GM21717 (cell line): ENCODE measurements around the gene HECTD1.
"Not testable (repeated sequence)": the region's sequence is repeated elsewhere in the genome, so short reads cannot be mapped to it uniquely, and the experiment has no call there.

Source experiments
- ATAC-seq: cut with Tn5 transposase; IDR thresholded peaks from one replicate; pipeline ENCODE4 v1.9.1; 2021; ENCODE audit warnings: mild to moderate bottlenecking, moderate library complexity; ENCODE audit not compliant: unreplicated experiment

HECTD1 gene

DNA sequence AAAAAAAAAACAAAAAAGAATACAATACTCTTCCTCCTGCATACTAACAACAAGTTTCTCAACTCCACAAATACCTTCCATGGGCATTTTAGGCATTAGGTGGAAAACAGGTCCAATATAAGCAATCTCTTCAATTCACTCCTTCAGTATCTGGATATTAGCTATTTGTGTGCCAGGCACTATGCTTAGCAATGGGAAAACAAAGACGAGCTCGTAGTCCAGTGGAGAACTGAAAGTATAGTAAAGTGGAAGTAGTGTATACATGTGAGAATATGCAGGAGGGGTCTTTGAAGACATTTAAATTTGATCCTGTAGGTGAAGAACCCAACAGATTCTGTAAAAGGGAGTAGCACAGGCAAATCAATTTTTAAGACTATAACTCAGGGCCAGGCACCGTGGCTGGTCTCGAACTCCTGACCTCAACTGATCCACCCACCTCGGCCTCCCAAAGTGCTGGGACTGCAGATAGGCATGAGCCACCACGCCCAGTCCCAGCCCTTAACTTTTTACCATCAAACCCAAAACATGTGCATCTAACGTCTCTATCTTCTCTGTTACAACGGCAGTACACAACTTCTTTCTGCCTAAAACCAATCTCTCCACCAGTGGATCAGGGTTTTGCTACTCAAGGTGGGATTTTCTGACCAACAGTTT, 10.6 kb downstream of the HECTD1 start:
- ATAC-seq, result no peak

DNA sequence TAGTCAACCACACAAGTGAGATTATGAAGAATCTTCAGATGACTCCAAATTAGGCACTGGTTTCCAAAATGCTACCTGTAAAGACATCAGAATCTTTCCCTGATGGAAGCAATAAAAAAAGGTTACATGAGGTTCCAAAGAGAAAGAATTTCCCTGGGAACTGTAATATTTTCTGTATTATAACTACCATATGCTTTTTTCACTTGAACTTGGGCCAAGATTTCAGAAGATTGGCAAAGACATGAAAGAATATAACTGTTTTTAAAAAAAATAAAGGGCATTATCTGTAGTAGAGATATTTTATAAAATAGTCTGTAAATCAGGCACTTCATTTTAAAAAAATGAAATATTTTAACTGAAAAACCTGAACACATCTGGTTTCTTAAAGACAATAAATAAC, 12.9 kb downstream of the HECTD1 start:
- ATAC-seq, result no peak

DNA sequence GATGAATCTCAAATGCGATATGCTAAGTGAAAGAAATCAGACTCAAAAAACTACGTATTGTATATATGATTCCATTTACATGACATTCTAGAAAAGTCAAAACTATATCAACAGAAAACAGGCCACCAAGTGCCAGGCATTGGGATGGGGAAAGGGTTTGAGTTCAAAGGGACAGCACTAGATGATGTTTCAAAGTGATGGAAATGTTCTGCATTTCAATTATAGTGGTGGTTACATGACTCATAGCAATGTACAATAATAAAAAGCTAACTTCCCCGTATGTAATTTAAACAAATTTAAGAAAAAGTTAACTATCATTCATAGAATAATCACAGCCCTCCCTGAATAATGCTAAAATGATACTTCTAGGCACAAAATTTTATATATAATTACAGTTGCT, 13.5 kb downstream of the HECTD1 start:
- ATAC-seq, result no peak

DNA sequence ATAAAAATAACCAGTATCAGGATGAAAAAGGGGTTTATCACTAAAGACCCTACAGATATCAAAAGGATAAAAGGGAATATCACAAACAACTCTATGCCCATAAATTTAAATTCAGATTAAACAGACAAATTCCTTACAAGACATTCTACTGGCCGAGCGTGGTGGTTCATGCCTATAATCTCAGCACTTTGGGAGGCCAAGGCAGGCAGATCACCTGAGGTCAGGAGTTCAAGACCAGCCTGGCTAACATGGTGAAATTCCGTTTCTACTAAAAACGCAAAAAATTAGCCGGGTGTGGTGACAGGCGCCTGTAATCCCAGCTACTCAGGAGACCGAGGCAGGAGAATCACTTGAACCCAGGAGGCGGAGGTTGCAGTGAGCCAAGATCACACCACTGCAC, 15.0 kb downstream of the HECTD1 start:
- ATAC-seq, result not testable (repeated sequence)

DNA sequence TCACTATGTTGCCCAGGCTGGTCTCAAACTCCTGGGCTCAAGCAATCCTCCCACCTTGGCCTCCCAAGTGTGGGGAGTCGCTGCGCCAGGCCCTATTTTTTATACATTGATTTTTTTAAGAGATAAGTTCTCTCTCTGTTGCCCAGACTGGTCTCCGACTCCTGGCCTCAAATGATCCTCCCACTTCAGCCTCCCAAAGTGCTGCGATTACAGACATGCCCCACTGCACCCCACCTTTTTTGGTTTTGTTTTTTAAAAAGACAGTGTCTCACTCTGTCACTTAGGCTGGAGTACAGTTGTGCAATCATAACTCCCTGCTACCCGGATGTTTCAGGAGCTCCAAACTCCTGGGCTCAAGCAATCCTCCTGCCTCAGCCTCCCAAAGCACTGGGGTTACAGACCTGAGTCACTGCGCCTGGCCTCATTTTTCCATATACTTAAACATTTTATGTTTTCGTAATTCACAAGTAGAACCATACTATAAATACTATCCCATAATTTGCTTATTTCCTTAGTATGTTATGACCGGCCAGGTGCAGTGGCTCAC, 16.8 kb downstream of the HECTD1 start:
- ATAC-seq, result no peak

DNA sequence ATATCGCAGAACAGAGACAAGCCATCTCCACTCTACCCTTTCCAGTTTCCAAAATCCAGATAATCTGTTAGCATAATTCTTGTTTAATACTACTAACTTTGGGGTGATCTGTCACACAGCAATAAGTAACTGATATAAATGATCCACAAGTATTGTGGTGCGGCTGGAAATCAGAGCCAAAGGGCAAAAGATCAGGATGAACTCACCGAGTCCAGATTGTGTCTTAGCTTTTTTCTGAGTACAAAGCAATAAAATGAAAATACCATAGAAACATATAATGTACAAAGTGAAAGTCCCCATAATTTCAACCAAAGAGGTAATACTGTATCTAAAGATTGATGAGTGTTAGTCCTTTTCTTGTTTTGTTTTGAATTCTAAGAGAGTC, 17.4 kb downstream of the HECTD1 start:
- no peak for ATAC-seq

DNA sequence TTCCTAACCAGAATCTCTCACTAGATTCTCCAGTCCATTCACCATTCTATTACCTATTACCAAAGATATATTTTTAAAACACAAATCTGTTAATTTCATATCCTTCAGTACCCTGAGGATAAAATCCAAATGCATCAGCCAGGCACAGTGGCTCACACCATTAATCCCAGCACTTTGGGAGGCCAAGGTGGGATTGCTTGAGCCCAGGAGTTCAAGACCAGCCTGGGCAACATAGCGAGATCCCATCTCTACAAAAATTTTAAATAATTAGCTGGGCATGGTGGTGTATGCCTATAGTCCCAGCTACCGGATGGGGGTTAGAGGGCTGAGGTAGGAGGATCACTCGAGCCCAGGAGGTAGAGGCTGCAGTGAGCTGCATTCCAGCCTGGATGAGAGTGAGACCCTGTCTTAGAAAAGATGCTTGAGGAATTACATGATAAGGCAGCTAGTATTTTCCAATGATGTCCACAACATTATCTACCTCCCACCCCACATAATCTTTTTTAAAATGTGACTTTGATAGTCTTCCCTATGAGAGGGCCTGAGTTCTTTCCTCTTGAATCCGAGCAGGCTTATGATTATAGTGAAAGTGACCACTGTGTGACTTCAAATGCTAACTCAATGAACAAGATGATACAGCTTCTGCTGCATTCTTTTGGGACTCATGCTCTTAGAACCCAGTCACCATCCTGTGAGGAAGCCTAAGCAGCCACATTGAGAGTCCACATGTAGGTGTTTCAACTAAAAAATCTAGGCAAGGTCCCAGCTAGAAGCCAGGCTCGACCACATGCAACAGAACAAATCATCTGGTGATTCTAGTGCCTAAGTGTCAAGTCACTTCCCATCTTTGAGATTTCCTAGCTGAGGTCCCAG, 18.0 kb downstream of the HECTD1 start:
- ATAC-seq, result no peak

DNA sequence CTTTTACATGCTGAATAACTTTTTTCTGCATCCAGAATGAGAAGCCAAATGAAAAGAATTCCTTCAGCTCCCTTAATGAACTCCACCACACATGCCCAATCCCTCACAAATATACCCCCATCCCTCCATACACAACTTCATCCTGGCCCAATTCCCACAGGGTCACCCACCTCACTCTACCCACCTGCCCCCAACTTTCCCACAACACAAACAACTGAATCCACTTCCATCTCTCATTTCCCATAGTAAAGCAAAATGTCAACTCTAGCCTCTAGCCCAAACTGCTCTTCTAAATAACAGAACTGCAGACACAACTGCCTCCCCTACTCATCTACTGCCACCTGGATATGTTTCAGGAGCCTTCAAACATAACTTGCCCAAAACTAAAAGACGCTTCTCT, 18.8 kb downstream of the HECTD1 start:
- no peak for ATAC-seq

DNA sequence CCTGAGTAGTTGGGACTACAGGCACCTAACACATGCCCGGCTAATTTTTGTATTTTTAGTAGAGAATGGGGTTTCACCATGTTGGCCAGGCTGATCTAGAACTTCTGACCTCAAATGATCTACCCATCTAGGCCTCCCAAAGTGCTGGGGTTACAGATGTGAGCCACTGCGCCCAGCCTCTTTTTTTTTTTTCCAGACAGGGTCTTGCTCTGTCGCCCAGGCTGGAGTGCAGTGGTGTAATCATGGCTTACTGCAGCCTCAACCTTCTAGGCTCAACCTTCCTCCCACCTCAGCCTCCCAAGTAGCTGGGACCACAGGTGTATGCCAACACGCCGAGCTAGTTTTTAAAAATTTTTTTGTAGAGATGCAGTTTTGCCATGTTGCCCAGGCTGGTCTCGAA, 25.6 kb downstream of the HECTD1 start:
- not testable (repeated sequence) for ATAC-seq

DNA sequence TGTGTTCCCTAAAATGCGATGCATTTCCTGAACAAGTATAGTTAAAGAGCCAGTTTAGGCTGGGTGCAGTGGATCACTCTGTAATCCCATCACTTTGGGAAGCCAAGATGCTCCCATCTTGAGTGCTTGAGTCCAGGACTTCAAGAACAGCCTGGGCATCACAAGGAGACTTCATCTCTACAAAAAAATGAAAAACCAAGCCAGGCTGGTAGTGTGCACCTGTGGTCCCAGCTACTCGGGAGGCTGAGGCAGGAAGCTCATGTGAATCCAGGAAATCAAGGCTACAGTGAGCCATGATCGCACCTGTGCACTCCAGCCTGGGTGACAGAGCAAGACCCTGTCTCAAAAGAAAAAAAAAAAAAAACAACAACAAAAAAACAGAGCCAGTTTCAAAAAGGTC, 26.3 kb downstream of the HECTD1 start:
- ATAC-seq, result no peak

DNA sequence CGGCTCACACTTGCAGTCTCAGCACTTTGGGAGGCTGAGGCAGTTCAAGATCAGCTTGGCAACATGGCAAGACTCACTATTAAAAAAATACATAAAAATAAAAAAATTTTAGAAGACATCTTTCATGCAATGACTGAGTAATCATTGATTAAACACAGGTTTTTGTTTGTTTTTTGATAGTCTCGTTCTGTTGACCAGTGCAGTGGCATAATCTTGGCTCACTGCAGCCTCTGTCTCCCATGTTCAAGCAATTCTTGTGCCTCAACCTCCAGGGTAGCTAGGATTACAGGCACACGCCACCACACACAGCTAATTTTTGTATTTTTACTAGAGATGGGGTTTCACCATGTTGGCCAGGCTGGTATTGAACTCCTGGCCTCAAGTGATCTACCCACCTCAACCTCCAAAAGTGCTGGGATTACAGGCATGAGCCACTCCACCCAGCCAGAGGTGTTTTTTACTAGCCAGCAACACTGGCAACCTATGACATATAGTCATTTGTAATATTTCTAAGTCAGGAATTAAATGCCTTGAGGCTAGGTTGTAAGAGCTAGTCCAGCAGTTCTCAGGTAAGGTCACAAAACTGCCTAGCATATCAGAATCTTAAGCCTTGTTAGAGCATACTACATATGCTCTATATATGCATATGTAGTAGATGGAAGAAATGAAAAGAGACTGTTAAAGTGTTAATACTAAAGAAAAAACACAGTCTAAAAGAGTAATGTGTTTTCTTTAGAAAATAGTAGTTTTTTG, 27.1 kb downstream of the HECTD1 start:
- ATAC-seq, result no peak

DNA sequence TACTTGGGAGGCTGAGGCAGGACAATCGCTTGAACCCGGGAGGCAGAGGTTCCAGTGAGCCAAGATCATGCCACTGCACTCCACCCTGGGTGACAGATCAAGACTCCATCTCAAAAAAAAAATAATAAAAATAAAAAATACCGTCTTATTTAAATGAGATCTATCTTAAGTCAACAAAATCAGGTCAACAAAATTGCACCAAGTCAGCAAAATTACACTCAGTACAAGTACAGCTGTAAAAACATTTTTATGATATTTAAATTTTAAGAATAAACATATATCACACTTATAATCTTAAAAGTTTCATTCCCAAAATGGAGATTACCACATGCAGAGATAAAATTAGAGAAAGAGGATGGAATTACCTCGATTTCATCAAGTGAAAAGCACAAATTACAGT, 33.2 kb downstream of the HECTD1 start:
- ATAC-seq, result no peak

DNA sequence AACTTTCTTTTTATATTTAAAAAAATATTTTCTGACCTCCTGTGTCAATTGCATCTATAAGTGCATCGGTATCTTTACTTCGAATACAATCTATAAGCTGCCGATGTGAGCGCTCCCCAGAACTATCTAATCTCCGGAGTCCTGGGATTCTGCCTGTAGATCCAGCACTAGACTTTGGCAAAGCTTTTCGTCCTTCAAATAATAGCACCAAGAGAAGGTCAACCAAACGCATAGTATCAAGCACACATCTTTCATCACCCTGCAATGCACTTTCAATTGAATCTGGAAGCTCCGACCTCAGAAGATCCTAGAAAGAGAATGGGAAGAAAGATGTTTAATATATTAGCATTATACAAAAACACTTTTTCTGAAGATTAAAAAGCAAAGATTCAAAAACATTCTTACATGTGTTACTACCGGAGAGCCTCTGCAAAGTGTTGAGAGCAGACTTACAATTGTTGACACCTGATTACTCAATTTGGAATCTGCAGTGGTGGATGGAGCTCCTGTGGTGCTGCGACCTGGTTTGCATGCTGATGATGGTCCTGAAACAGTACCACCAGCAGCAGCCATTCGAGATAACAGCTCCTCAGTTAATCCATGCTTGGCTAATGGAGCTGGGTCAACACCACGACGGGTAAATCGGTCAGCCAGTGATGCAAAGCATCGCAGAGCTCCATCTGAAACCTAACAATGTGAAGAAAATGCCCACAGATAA, 34.3 kb downstream of the HECTD1 start:
- no peak for ATAC-seq

DNA sequence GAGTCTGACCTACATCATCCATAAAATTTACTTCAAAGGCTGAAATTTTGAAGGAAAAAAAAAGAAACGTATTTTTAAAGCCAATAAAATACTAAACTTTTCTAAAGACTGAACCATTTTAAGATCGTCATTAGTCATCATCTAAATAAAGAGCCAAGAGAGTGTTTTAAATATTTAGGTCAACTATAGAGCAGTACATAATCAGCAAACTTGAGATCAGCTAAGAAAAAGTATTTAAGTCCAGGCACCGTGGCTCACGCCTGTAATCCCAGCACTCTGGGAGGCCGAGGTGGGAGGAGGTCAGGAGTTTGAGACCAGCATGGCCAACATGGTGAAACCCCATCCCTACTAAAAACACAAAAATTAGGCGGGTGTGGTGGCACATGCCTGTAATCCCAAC, 35.5 kb downstream of the HECTD1 start:
- no peak for ATAC-seq

DNA sequence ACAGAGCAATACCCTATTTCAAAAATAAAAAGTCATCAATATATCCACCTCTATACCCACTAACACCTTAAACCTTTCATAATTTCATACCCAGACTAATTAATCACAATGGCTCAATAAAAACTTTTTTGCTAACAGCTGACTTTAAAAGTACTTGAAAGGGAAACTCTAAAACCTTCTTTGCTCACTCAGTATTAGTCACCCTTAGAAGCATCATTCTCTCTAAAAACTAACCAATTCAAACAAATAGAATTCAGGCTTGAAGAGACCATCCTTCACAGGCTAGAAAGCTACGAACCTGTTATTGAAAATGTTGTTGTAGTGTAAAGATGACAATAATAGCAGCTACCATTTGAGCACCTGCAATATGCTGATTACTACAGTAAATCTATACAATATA, 37.2 kb downstream of the HECTD1 start:
- ATAC-seq, result no peak

DNA sequence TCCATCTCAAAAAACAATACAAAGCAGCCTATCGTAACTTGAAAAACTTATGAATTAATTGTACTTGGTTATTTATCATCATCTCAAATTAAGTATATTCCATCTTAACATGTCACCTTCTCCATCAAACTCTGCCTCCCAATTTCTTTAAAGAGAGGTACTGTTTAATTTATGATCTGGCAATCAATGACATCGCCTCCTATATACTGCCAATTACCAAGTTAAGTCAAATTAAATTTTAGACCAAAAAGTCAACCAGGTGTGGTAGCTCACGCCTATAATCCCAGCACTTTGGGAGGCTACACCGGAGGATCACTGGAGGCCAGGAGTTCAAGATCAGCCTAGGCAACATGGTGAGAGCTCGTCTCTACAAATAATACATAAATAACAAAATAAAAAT, 37.7 kb downstream of the HECTD1 start:
- no peak for ATAC-seq

DNA sequence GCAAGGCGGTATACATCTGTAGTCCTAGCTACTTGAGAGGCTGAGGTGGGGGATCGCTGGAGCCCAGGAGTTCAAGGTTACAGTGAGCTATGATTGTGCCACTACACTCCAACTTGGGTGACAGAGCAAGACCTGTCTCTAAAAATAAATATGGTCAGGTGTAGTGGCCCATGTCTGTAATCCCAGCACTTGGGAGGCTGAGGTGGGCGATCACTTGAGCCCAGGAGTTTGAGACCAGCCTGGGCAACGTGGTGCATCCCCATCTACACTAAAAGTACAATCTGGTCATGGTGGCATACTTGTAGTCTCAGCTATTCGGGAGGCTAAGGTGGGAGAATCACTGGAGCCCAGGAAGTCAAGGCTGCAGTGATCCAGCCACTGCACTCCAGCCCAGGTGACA, 40.6 kb downstream of the HECTD1 start:
- ATAC-seq, result no peak

DNA sequence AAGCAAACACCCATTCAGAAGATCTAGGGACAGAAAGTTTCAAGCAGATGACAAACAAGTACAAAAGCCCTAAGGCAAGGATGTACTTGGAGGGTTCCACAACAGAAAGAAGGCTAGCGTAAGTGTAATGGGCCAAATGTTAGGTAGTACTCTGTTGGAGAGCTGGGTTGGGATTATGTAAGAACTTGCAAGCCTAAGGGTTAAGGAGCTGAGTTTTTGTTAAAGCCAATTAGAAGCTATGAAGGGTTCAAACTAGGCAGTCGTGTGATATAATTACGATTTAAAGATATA, 41.4 kb downstream of the HECTD1 start:
- no peak for ATAC-seq

DNA sequence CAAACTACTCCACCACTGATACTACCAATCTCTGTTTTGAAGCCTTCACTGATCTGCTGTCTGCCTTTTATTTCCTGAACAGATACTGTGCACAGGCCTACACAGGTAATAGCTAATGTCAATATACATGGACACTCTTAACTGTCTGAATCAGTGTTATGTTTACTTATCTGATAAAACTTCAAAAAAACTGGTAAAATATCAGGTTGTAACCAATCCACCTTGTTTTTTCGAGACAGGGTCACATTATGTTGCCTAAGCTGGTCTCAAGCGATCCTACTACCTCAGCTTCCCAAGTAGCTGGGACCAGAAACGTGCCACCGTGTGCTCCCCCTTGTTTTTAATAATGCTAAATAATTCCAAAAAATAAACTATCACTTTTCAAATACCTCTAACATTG, 43.5 kb downstream of the HECTD1 start:
- no peak for ATAC-seq

DNA sequence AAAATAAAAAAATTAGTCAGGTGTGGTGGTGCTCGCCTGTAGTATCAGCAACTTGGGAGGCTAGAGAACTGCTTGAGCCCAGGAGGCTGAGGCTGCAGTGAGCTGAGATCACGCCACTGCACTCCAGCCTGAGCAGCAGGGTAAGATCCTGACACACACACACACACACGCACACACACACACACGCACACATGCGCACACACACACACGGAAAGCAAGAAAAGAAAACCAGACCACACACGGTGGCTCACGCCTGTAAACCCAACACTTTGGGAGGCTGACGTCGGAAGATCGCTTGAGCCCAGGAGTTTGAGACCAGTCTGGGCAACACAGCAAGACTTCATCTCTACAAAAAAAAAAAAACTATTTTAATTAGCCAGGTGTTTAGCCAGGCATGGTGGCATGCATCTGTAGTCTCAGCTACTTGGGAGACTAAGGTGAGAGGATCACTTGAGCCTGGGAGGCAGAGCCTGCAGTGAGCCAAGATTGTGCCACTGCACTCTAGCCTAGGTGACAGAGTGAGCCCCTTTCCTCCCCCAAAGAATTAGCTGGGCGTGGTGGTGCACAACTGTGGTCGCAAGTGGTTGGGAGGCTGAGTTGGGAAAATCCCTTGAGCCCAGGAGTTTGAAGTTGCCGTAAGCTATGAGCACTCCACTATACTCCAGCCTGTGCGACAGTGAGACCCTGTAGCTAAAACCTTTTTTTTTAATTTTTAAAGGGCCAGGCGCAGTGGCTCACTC, 44.5 kb downstream of the HECTD1 start:
- ATAC-seq, result no peak
